WERI-Rb-1 (cell line): ENCODE results near the gene SUGP2.

Experiments
- DNase-seq: peaks from one replicate; pipeline ENCODE4 v3.0.0-alpha.2; 2020
- H3K27ac ChIP-seq: fragments of 250-450 bp; sonication (Bioruptor Pico); 2 replicates; pipeline ENCODE4 v1.5.1; 2020; ENCODE audit warnings: mild to moderate bottlenecking, moderate library complexity
- H3K27me3 ChIP-seq: fragments of 250-450 bp; sonication (Bioruptor Pico); 2 replicates; pipeline ENCODE4 v1.5.1; 2021; ENCODE audit warnings: mild to moderate bottlenecking, low read depth, moderate library complexity; ENCODE audit not compliant: insufficient read depth, severe bottlenecking
- H3K36me3 ChIP-seq: fragments of 250-450 bp; sonication (Bioruptor Pico); 2 replicates; pipeline ENCODE4 v1.5.1; 2020; ENCODE audit warnings: mild to moderate bottlenecking, moderate library complexity
- H3K4me3 ChIP-seq: 2 replicates; pipeline ENCODE4 v1.5.1; 2011; ENCODE audit warnings: low read depth, mild to moderate bottlenecking, control low read depth, low read length
- H3K9me3 ChIP-seq: fragments of 250-450 bp; sonication (Bioruptor Pico); 2 replicates; pipeline ENCODE4 v1.5.1; 2021; ENCODE audit warnings: mild to moderate bottlenecking, moderate library complexity; ENCODE audit not compliant: severe bottlenecking
- TF ChIP-seq, protein P1 (sequence below): IDR thresholded peaks from 2 replicates; pipeline ENCODE4 v1.5.1; 2011; ENCODE audit warnings: low read depth, mild to moderate bottlenecking, control low read depth, inconsistent platforms, low read length

Gene SUGP2

DNA sequence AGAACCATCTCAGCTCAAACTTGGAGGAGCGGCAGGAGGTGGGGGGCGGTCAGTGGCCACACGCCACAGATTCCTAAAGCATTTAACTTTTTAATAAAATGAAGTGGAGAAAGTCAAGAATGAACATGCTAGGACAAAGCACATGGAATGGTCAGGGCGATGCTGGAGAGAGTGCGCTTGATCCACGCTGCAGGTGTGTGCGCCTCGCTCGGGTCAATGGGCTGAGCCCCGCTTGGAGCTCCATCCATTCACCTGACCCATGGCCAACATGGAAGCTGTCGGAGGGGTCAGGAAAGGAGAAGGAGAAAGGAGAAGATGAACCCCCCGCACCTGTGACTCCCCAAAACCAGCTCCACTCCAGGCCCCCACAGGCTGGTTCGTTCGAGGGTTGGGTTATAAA lies 41.8 kb downstream of the SUGP2 start:
- TF ChIP-seq, protein P1, sequence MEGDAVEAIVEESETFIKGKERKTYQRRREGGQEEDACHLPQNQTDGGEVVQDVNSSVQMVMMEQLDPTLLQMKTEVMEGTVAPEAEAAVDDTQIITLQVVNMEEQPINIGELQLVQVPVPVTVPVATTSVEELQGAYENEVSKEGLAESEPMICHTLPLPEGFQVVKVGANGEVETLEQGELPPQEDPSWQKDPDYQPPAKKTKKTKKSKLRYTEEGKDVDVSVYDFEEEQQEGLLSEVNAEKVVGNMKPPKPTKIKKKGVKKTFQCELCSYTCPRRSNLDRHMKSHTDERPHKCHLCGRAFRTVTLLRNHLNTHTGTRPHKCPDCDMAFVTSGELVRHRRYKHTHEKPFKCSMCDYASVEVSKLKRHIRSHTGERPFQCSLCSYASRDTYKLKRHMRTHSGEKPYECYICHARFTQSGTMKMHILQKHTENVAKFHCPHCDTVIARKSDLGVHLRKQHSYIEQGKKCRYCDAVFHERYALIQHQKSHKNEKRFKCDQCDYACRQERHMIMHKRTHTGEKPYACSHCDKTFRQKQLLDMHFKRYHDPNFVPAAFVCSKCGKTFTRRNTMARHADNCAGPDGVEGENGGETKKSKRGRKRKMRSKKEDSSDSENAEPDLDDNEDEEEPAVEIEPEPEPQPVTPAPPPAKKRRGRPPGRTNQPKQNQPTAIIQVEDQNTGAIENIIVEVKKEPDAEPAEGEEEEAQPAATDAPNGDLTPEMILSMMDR, result no peak

DNA sequence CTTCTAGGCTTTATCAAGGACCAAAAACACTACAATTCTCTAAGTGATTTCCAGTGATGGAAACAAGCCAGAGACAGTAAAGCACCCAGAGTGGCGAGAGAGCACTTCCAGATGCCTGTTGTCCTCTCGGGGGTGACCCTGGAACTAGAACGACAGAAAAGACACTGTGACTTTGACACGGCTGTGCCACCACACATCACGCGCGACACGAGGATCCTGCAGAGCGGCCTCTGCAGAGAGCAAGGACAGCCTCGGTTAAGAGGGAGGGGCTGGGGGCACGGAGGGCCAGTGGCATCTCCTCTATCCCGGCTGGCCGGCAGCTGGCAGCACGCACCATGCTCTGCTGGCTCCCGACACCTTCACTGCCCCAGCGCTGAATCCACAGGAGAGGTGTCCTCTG lies 42.3 kb downstream of the SUGP2 start:
- TF ChIP-seq, protein P1, result no peak
- no peaks in the 10 kb centered on the region for H3K9me3 ChIP-seq
- DNase-seq, result no peak
- no peak overlapping the region for H3K27ac ChIP-seq
- H3K36me3 ChIP-seq, result peaks cover 48% of the 10 kb centered on the region
- no peaks in the 10 kb centered on the region for H3K27me3 ChIP-seq
- no peak overlapping the region for H3K4me3 ChIP-seq

More for the DNA sequence above, 41.8 kb downstream of the SUGP2 start:
- no peak overlapping the region for H3K27ac ChIP-seq
- no peaks in the 10 kb centered on the region for H3K9me3 ChIP-seq
- peaks cover 49% of the 10 kb centered on the region for H3K36me3 ChIP-seq
- no peak for DNase-seq
- H3K4me3 ChIP-seq, result no peak overlapping the region
- no peaks in the 10 kb centered on the region for H3K27me3 ChIP-seq

DNA sequence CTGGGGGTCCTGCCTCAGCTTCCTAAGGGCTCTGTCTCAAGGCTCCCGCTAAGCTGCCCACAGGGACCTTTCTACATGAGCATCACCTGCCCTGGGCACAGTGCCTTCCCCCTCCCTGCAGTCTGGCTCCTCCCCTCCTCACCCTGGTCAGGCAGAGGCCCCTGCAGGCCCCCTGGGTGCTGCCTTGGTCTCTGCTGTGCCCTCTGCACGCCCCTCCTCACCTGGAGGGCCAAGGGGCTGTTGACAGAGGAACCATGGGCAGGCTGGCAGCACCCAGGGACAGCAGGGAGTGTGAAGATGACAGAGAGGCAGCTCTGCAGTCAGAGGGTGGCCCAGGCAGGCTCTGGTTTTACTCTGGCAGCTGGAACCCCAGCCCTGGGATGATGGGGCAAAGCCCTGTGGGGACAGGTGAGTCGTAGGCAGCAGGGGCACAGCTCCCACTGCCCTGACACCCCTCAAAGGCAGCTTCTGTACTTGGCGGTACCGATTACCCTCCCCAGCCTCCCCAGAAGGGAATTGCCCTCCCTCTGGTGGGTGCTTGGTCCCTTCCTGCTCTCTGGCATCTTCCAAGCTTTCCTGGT lies 43.1 kb downstream of the SUGP2 start:
- Histone ChIP-seq H3K27ac (no peak overlapping the region), H3K36me3 (peaks cover 40% of the 10 kb centered on the region), H3K9me3 (no peaks in the 10 kb centered on the region), H3K27me3 (no peaks in the 10 kb centered on the region), H3K4me3 (no peak overlapping the region)
- DNase-seq, result no peak
- TF ChIP-seq, protein P1, result no peak

DNA sequence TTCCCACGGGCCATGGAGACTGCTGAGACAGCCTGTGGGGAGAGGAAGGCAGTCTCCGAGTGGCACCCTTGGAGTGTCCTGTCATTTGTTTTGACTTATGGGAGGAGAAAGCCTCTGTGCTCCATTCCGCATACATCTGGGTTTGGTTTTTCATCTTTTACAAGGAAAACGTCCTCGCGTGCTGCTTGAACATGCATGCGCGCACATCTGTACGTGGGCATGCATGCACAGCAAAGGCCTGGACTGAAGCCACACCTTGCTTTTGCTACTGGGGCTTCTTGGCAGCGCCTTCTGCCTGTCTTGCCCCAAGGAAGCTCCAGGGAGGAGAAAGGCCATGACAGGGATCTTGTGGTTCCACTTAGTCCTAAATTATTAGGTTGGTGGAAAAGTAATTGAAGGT lies 44.0 kb downstream of the SUGP2 start:
- no peaks in the 10 kb centered on the region for H3K9me3 ChIP-seq
- H3K27me3 ChIP-seq, result no peaks in the 10 kb centered on the region
- TF ChIP-seq, protein P1, result no peak
- no peak overlapping the region for H3K4me3 ChIP-seq
- H3K36me3 ChIP-seq, result peaks cover 31% of the 10 kb centered on the region
- no peak for DNase-seq
- no peak overlapping the region for H3K27ac ChIP-seq

DNA sequence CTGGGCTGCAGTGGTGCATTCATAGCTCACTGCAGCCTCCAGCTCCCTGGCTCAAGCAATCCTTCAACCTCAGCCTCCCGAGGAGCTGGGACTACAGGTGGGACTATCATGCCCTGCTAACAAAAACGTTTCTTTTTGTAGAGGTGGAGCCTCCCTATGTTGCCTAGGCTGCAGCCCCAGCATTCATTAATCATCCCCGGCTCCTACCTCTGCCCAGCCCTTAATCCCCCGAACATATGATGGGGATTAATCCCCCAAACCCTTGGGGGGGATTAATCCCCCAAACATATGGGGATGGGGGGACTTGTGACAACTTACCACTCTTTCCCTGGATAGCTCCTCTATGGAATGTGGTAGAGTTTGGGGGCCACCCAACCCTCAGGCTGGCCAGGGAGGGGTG lies 45.9 kb downstream of the SUGP2 start:
- Histone ChIP-seq H3K4me3 (no peak overlapping the region), H3K27ac (peak overlapping the region; percentile 3), H3K27me3 (no peaks in the 10 kb centered on the region), H3K36me3 (peaks cover 12% of the 10 kb centered on the region), H3K9me3 (no peaks in the 10 kb centered on the region)
- DNase-seq, result peak; percentile 58
- TF ChIP-seq, protein P1, result no peak

DNA sequence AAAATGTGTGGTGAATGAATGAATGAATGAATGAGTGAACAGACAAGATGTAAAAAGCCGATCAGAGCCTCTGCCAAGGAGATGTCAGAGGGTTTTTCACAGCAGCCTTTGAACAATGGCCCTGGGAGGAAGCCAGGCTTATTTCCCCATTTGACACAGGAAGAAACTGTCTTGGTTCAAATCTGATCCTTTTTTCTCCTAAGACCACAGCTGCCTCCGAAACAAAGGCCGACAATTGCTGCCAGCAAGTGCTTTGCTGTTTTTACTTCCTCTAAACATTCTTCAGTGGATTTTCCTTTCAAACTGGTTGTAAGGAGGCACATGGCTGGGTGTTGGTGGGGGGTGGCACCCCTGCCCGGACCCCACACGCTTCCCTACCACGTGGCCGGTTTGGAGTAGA lies 48.1 kb downstream of the SUGP2 start:
- TF ChIP-seq, protein P1, result no peak
- Histone ChIP-seq H3K9me3 (no peaks in the 10 kb centered on the region), H3K36me3 (no peaks in the 10 kb centered on the region), H3K4me3 (no peak overlapping the region), H3K27me3 (no peaks in the 10 kb centered on the region), H3K27ac (no peak overlapping the region)
- DNase-seq, result no peak
